Measurements from ENCODE around the gene CMSS1. TPM values are rescaled to one million over a fixed set of nuclear protein-coding genes. Genes with fewer than 3 reads are reported as not detected.

Gene CMSS1
- total RNA-seq, 2 experiments from 2014 or later: 141 to 143 TPM

- POLR2A ChIA-PET: no interaction called here
- CTCF ChIA-PET: no interaction called here
Measured at GRCh38 chr3:99969136-99969535, 151.5 kb downstream of the CMSS1 start.

GRCh38 chr3:99970198-99970597, 152.5 kb downstream of the CMSS1 start:
- ChIA-PET POLR2A (no interaction called here), CTCF (interaction anchor here (0.6 kb wide), 1 partner anchor 1147 kb away, joined by 3 read pairs; no protein-coding TSS in a partner anchor)

GRCh38 chr3:99971761-99972160, 154.1 kb downstream of the CMSS1 start:
- POLR2A ChIA-PET: no interaction called here
- CTCF ChIA-PET: no interaction called here

GRCh38 chr3:99972380-99973104, 154.9 kb downstream of the CMSS1 start:
- CTCF ChIA-PET: no interaction called here
- POLR2A ChIA-PET: no interaction called here

GRCh38 chr3:99974989-99975388, 157.3 kb downstream of the CMSS1 start:
- CTCF ChIA-PET: no interaction called here
- POLR2A ChIA-PET: no interaction called here

GRCh38 chr3:99976584-99976983, 158.9 kb downstream of the CMSS1 start:
- ChIA-PET POLR2A (no interaction called here), CTCF (no interaction called here)

- ChIA-PET POLR2A (no interaction called here), CTCF (no interaction called here)
Measured at GRCh38 chr3:99978221-99978620, 160.6 kb downstream of the CMSS1 start.

- POLR2A ChIA-PET: no interaction called here
- CTCF ChIA-PET: no interaction called here
Measured at GRCh38 chr3:99980606-99981005, 162.9 kb downstream of the CMSS1 start.

GRCh38 chr3:99981138-99981537, 163.5 kb downstream of the CMSS1 start:
- ChIA-PET CTCF (no interaction called here), POLR2A (no interaction called here)

- POLR2A ChIA-PET: no interaction called here
- CTCF ChIA-PET: no interaction called here
Measured at GRCh38 chr3:99982650-99983049, 165.0 kb downstream of the CMSS1 start.

GRCh38 chr3:99984139-99984538, 166.5 kb downstream of the CMSS1 start:
- ChIA-PET CTCF (no interaction called here), POLR2A (no interaction called here)

- CTCF ChIA-PET: no interaction called here
- POLR2A ChIA-PET: no interaction called here
Measured at GRCh38 chr3:99984668-99985067, 167.0 kb downstream of the CMSS1 start.

- ChIA-PET POLR2A (no interaction called here), CTCF (no interaction called here)
Measured at GRCh38 chr3:99990179-99990578, 172.5 kb downstream of the CMSS1 start.

- CTCF ChIA-PET: interaction anchor here (0.6 kb wide), 1 partner anchor 301 kb away, joined by 3 read pairs; no protein-coding TSS in a partner anchor
Measured at GRCh38 chr3:99997293-99997692, 179.6 kb downstream of the CMSS1 start.

GRCh38 chr3:99999536-99999935, 181.9 kb downstream of the CMSS1 start:
- ChIA-PET POLR2A (no interaction called here), CTCF (no interaction called here)

More at GRCh38 chr3:99997293-99997692, 179.6 kb downstream of the CMSS1 start:
- POLR2A ChIA-PET: no interaction called here

GRCh38 chr3:100001083-100001482, 183.4 kb downstream of the CMSS1 start:
- ChIA-PET CTCF (no interaction called here), POLR2A (no interaction called here)

GRCh38 chr3:100001526-100002270, 184.0 kb downstream of the CMSS1 start:
- CTCF ChIA-PET: no interaction called here
- POLR2A ChIA-PET: no interaction called here

- ChIA-PET CTCF (no interaction called here), POLR2A (no interaction called here)
Measured at GRCh38 chr3:100002599-100003350, 185.1 kb downstream of the CMSS1 start.

GRCh38 chr3:100003609-100004503, 186.2 kb downstream of the CMSS1 start:
- ChIA-PET CTCF (no interaction called here), POLR2A (no interaction called here)

- ChIA-PET CTCF (no interaction called here), POLR2A (no interaction called here)
Measured at GRCh38 chr3:100004931-100005330, 187.3 kb downstream of the CMSS1 start.
